PC-3 (cell line): ENCODE data around the gene TJAP1. TPM values are rescaled to one million over a fixed set of nuclear protein-coding genes. Genes with fewer than 3 reads are reported as not detected.
"Not testable (repeated sequence)": the region's sequence is repeated elsewhere in the genome, so short reads cannot be mapped to it uniquely, and the experiment has no call there.

Experiments
- ATAC-seq: fragments of 200-7000 bp; cut with Tn5 transposase; 2 replicates; pipeline ENCODE4 v1.9.1; 2020; ENCODE audit warnings: mild to moderate bottlenecking, moderate library complexity
- BruUV-seq: library from RNA; stranded (reverse); fragments of 400-500 nt; replicated peaks from 2 replicates; lab custom pipeline; 2021; lab: Mats Ljungman, UMichigan
- CTCF ChIA-PET: fragments of 300-600 bp; sonication (Branson Sonifier 250); formaldehyde crosslinking; loops from one replicate; lab custom pipeline; 2022; ENCODE audit warnings: antibody characterized with exemption; lab: Charles Lee
- POLR2A ChIA-PET: fragments of 300-600 bp; sonication (Branson Sonifier 250); formaldehyde crosslinking; loops from one replicate; lab custom pipeline; 2022; ENCODE audit warnings: antibody characterized with exemption; ENCODE audit not compliant: unreplicated experiment; lab: Charles Lee
- DNase-seq: peaks from one replicate; pipeline ENCODE4 v3.0.0-alpha.2; 2015
- H2AFZ ChIP-seq: fragments of 300-600 bp; sonication (generic); 2 replicates; pipeline ENCODE4 v1.6.0; 2016; ENCODE audit warnings: antibody characterized with exemption, low read length
- H3F3A ChIP-seq: fragments of 300-600 bp; sonication (generic); one replicate; pipeline ENCODE4 v1.6.0; 2017; ENCODE audit warnings: antibody characterized with exemption, low read length, control low read depth, mild to moderate bottlenecking; ENCODE audit not compliant: unreplicated experiment
- H3K27ac ChIP-seq: fragments of 300-600 bp; sonication (generic); 2 replicates; pipeline ENCODE4 v1.5.1; 2016; ENCODE audit warnings: mild to moderate bottlenecking, low read length
- H3K27me3 ChIP-seq: fragments of 300-600 bp; sonication (generic); 2 replicates; pipeline ENCODE4 v1.6.1; 2016; ENCODE audit warnings: low read length, mixed read lengths
- H3K36me3 ChIP-seq: fragments of 300-600 bp; sonication (generic); 2 replicates; pipeline ENCODE4 v1.6.1; 2016; ENCODE audit warnings: low read depth, mixed run types, low read length, mixed read lengths
- H3K4me1 ChIP-seq: fragments of 300-600 bp; sonication (generic); 2 replicates; pipeline ENCODE4 v1.5.1; 2016; ENCODE audit warnings: low read length; ENCODE audit not compliant: insufficient read depth
- H3K4me2 ChIP-seq: fragments of 300-600 bp; sonication (generic); 2 replicates; pipeline ENCODE4 v1.6.0; 2016; ENCODE audit warnings: low read length
- H3K4me3 ChIP-seq: fragments of 300-600 bp; sonication (generic); 2 replicates; pipeline ENCODE4 v1.5.1; 2016; ENCODE audit warnings: mild to moderate bottlenecking, low read length, mixed read lengths
- H3K79me2 ChIP-seq: fragments of 300-600 bp; sonication (generic); 2 replicates; pipeline ENCODE4 v1.6.1; 2017; ENCODE audit warnings: low read length, mixed read lengths
- H3K9ac ChIP-seq: fragments of 300-600 bp; sonication (generic); 2 replicates; pipeline ENCODE4 v1.6.0; 2016; ENCODE audit warnings: mild to moderate bottlenecking, low read length
- H3K9me2 ChIP-seq: fragments of 300-600 bp; sonication (generic); replicated peaks from 2 replicates; pipeline ENCODE4 v1.6.1; 2016; ENCODE audit warnings: mixed run types, low read length, mixed read lengths
- H3K9me3 ChIP-seq: fragments of 300-600 bp; sonication (generic); 2 replicates; pipeline ENCODE4 v1.6.1; 2016; ENCODE audit warnings: low read length, mixed read lengths
- H4K20me1 ChIP-seq: fragments of 300-600 bp; sonication (generic); 2 replicates; pipeline ENCODE4 v1.6.1; 2016; ENCODE audit warnings: low read length, mixed read lengths
- EZH2 ChIP-seq: fragments of 300-600 bp; sonication (generic); IDR thresholded peaks from one replicate; pipeline ENCODE4 v1.6.1; 2017; ENCODE audit warnings: antibody characterized with exemption, mild to moderate bottlenecking, low read length; ENCODE audit not compliant: unreplicated experiment
- EZH2phosphoT487 ChIP-seq: fragments of 300-600 bp; sonication (generic); IDR thresholded peaks from 2 replicates; pipeline ENCODE4 v1.6.1; 2018; ENCODE audit warnings: mild to moderate bottlenecking, antibody characterized with exemption, low read length, borderline replicate concordance
- intact Hi-C: fragments of 100-400 bp; cut with micrococcal nuclease; formaldehyde crosslinking; loops from 2 replicates; pipeline ENCODE4 v1.9.0; 2023
- total RNA-seq: library from RNA; depleted of rRNA; stranded (reverse); fragments of >200 nt; gene quantifications from 2 replicates; pipeline ENCODE4 v1.2.3, GENCODE V29; 2014
- TF ChIP-seq, protein P1 (sequence below): fragments of 300-600 bp; sonication (generic); conservative IDR thresholded peaks from 2 replicates; pipeline ENCODE4 v1.5.1; 2017; ENCODE audit warnings: antibody characterized with exemption, low read depth, mild to moderate bottlenecking, low read length

The TJAP1 gene
- total RNA-seq, 1 experiment from 2014 or later: 28.5 TPM

DNA sequence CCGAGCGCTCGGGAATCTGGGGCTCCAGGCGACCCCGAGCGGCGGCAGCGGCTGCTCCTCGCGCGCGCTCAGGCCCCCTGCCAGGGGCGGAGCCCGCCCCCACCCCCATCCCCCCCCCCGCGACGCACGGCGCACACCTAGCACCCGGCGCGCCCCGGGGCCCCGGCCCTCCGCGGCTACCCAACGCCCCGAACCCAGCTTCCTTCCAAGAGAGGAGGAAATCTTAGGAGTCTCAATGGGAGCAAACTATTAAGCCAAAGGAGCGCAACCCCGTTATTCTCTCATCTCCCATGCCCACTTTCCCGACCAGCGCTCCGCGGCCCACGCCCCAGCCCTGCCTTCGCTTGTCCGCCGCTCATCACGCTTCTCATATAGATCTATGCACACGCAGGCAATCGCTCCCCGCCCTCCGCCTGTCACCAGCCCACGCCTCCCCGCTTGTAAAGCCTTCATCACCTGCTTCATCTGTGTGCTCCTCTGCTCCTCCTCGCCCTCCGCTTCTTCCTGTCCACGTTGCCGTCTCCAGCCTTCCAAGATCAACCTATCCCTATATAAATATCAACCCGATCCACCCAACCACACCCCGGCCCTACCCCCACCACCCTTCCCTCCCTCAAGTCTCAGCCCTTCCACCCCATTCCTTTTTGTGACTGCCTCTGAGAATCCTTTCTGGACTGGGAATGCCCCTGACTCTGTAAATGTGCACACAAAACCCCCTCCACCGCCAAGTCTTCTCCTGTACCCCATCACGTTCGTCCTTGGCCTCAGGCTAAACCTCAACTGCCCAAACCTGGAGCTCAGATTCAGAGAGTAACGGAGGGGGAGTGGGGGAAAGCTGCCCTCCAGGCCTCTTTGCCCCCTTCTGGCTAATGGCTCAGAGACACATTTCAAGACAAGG is 21.6 kb upstream of the TJAP1 start, which contains the start of gene DLK2:
TSS of gene DLK2 (minus strand) at position 18 of the 898 bp plus-strand sequence. CDS start 723 bp downstream, outside the sequence.
- H3K36me3 ChIP-seq: no peaks in the 10 kb centered on the region
- H3K27ac ChIP-seq: no peak within 1 kb of the TSS
- H3K9ac ChIP-seq: no peak within 1 kb of the TSS
- ChIA-PET POLR2A (interaction anchor here (0.6 kb wide), 2 partner anchors 86 to 249 kb away, joined by 3 to 4 read pairs; partner anchors contain the start of gene ZNF318), CTCF (interaction anchor here (0.6 to 0.9 kb wide), 2 partner anchors 22 to 54 kb away, joined by 3 to 4 read pairs; partner anchors contain the start of gene LRRC73)
- DNase-seq (peak; percentile 35), ATAC-seq (peak; percentile 37)
- intact Hi-C loops: loop anchor here (2.0 kb wide), 1 partner anchor 21 kb away; the partner anchor contains the start of gene TJAP1
- H3K4me2 ChIP-seq: peak within 1 kb of the TSS; percentile 94
- H3K9me2 ChIP-seq: no peaks in the 10 kb centered on the region
- H2AFZ ChIP-seq: peak within 1 kb of the TSS; percentile 78
- peaks cover 5% of the 10 kb centered on the region; the same call in 1 of the 2 replicates for H3K4me1 ChIP-seq
- no peaks in the 10 kb centered on the region for H3K9me3 ChIP-seq
- H3F3A ChIP-seq: no peaks in the 10 kb centered on the region
- no peaks in the 10 kb centered on the region for H3K27me3 ChIP-seq
- TF ChIP-seq EZH2 (no peak), EZH2phosphoT487 (no peak)
- TF ChIP-seq, protein P1, sequence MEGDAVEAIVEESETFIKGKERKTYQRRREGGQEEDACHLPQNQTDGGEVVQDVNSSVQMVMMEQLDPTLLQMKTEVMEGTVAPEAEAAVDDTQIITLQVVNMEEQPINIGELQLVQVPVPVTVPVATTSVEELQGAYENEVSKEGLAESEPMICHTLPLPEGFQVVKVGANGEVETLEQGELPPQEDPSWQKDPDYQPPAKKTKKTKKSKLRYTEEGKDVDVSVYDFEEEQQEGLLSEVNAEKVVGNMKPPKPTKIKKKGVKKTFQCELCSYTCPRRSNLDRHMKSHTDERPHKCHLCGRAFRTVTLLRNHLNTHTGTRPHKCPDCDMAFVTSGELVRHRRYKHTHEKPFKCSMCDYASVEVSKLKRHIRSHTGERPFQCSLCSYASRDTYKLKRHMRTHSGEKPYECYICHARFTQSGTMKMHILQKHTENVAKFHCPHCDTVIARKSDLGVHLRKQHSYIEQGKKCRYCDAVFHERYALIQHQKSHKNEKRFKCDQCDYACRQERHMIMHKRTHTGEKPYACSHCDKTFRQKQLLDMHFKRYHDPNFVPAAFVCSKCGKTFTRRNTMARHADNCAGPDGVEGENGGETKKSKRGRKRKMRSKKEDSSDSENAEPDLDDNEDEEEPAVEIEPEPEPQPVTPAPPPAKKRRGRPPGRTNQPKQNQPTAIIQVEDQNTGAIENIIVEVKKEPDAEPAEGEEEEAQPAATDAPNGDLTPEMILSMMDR: no peak
- no TSS peak for BruUV-seq
- no peaks in the 10 kb centered on the region; the same call in 1 of the 2 replicates for H4K20me1 ChIP-seq
- no peaks in the 10 kb centered on the region for H3K79me2 ChIP-seq
- peak within 1 kb of the TSS; percentile 71 for H3K4me3 ChIP-seq

DNA sequence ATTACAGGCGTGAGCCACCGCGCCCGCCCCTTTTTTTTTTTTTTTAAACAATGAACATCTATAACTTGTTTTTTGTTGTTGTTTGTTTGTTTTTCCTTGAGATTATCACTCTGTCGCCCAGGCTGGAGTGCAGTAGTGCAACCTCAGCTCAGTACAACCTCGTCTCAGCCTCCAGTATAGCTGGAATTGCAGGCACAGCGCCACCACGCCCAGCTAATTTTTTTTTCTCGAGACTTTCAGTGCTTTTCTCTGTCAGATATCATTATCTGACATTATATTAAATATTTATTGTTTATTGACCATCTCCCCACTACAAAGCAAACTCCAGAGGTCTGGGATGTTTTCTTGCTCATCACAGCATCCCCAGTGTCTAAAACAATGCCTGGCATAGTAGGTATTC is 19.7 kb upstream of the TJAP1 start:
- Histone ChIP-seq H3K9ac (no peak overlapping the region), H4K20me1 (no peaks in the 10 kb centered on the region; the same call in 1 of the 2 replicates), H3K27me3 (no peaks in the 10 kb centered on the region; the same call in 1 of the 2 replicates), H3F3A (no peaks in the 10 kb centered on the region), H3K9me3 (no peaks in the 10 kb centered on the region), H3K4me1 (peaks cover 5% of the 10 kb centered on the region; the same call in 1 of the 2 replicates), H2AFZ (no peak overlapping the region), H3K9me2 (no peaks in the 10 kb centered on the region), H3K27ac (no peak overlapping the region), H3K36me3 (no peaks in the 10 kb centered on the region), H3K4me3 (no peak overlapping the region), H3K79me2 (no peaks in the 10 kb centered on the region), H3K4me2 (no peak overlapping the region)
- intact Hi-C loops: loop anchor here (2.0 kb wide), 1 partner anchor 19 kb away; the partner anchor contains the start of gene TJAP1
- CTCF ChIA-PET: interaction anchor here (0.6 to 0.7 kb wide), 4 partner anchors 46 to 307 kb away, joined by 3 to 13 read pairs (median 6); no protein-coding TSS in a partner anchor
- TF ChIP-seq, protein P1: peak; percentile 37; the same call in 1 of the 2 replicates
- TF ChIP-seq EZH2phosphoT487: no peak
- no peak for TF ChIP-seq EZH2
- BruUV-seq: no TSS peak
- DNase-seq (peak; percentile 41), ATAC-seq (no peak)
- POLR2A ChIA-PET: no interaction called here

DNA sequence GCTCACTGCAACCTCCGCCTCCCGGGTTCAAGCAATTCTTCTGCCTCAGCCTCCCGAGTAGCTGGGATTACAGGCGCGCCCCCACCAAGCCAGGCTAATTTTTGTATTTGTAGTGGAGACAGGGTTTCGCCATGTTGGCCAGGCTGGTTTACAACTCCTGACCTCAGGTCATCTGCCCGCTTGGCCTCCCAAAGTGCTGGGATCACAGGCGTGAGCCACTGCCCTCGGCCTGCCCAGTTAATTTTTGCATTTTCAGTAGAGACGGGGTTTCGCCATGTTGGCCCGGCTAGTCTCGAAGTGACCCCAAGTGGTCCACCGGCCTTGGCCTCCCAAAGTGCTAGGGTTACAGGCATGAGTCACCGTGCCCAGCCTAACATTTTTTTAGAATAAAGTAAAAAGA is 19.2 kb upstream of the TJAP1 start:
- H3K4me3 ChIP-seq, ATAC-seq, H4K20me1 ChIP-seq, H3K4me1 ChIP-seq, BruUV-seq, H3K9me3 ChIP-seq, POLR2A ChIA-PET, H3K36me3 ChIP-seq, H3K27me3 ChIP-seq, intact Hi-C loops, H3K4me2 ChIP-seq, H3K9ac ChIP-seq, H3F3A ChIP-seq, H3K9me2 ChIP-seq, H3K79me2 ChIP-seq, DNase-seq, H2AFZ ChIP-seq, H3K27ac ChIP-seq: not testable (repeated sequence)
- CTCF ChIA-PET: interaction anchor here (0.7 kb wide), 2 partner anchors 48 to 50 kb away, joined by 6 to 13 read pairs; no protein-coding TSS in a partner anchor
